BLaER1 treated with 17β-estradiol and CSF1 and Interleukin-3, amounts not matched to agents 10 nM and 100 nM (cell line): ENCODE results near the gene SPATA20.

Experiments used
- H3K27ac ChIP-seq, 11 experiments: shearing (Covaris generic); formaldehyde crosslinking; 2 replicates each; pipeline ENCODE4 v1.8.1; 2022
- H3K27me3 ChIP-seq, 11 experiments: shearing (Covaris generic); formaldehyde crosslinking; 2 replicates each; pipeline ENCODE4 v1.8.1; 2022
- H3K36me3 ChIP-seq, 11 experiments: shearing (Covaris generic); formaldehyde crosslinking; 2 replicates each; pipeline ENCODE4 v1.8.1; 2022
- H3K4me1 ChIP-seq, 10 experiments: shearing (Covaris generic); formaldehyde crosslinking; 2 replicates each; pipeline ENCODE4 v1.8.1; 2022
- H3K4me2 ChIP-seq, 11 experiments: shearing (Covaris generic); formaldehyde crosslinking; 2 replicates each; pipeline ENCODE4 v1.8.1; 2022
- H3K4me3 ChIP-seq, 10 experiments: shearing (Covaris generic); formaldehyde crosslinking; 2 replicates each; pipeline ENCODE4 v1.8.1; 2022
- H3K9ac ChIP-seq, 11 experiments: shearing (Covaris generic); formaldehyde crosslinking; 2 replicates each; pipeline ENCODE4 v1.8.1; 2022
- H3K9me3 ChIP-seq, 11 experiments: shearing (Covaris generic); formaldehyde crosslinking; replicated peaks in 1 of 11; 2 replicates each; pipeline ENCODE4 v1.8.1; 2022
- H4K20me1 ChIP-seq, 11 experiments: shearing (Covaris generic); formaldehyde crosslinking; 2 replicates each; pipeline ENCODE4 v1.8.1; 2022
- Cebpa-rat ChIP-seq, 11 experiments: shearing (Covaris generic); IDR thresholded peaks; 2 replicates each; pipeline ENCODE4 v1.8.1; 2022

The SPATA20 gene

GRCh38 chr17:50561746-50562141, 14.8 kb downstream of the SPATA20 start:
- Histone ChIP-seq H3K36me3 (no peaks in the 10 kb centered on the region), H3K4me2 (peak overlapping the region in 10 of 11 experiments; percentile 94 to 99 (median 98); a peak in 12 of 22 replicates), H4K20me1 (peaks cover 0 to 63% (median 48%) of the 10 kb centered on the region in 11 experiments; a peak in 18 of 22 replicates), H3K4me1 (peaks cover 21 to 35% (median 28%) of the 10 kb centered on the region in 10 experiments), H3K27me3 (peaks cover 94 to 100% (median 100%) of the 10 kb centered on the region in 11 experiments), H3K9me3 (peaks cover 0 to 9% (median 0%) of the 10 kb centered on the region in 11 experiments; a peak in 4 of 22 replicates), H3K27ac (no peak overlapping the region), H3K9ac (no peak overlapping the region), H3K4me3 (peak overlapping the region in 2 of 10 experiments; percentile 61 to 65; a peak in 3 of 20 replicates)
- no peak for TF ChIP-seq Cebpa-rat (IDR thresholded peaks at IDR 0.05)

- no peak for TF ChIP-seq Cebpa-rat (IDR thresholded peaks at IDR 0.05)
- H3K27ac ChIP-seq: no peak overlapping the region
- peak overlapping the region in 3 of 11 experiments; percentile 25 to 40 (median 26); a peak in 4 of 22 replicates for H3K4me2 ChIP-seq
- H3K9me3 ChIP-seq: peaks cover 0 to 9% (median 0%) of the 10 kb centered on the region in 11 experiments; a peak in 4 of 22 replicates
- peaks cover 21 to 35% (median 28%) of the 10 kb centered on the region in 10 experiments for H3K4me1 ChIP-seq
- H3K4me3 ChIP-seq: no peak overlapping the region
- peaks cover 0 to 64% (median 45%) of the 10 kb centered on the region in 11 experiments; a peak in 18 of 22 replicates for H4K20me1 ChIP-seq
- no peak overlapping the region for H3K9ac ChIP-seq
- peaks cover 89 to 100% (median 100%) of the 10 kb centered on the region in 11 experiments for H3K27me3 ChIP-seq
- no peaks in the 10 kb centered on the region for H3K36me3 ChIP-seq
Measured at GRCh38 chr17:50562242-50563091, 15.5 kb downstream of the SPATA20 start.

- Histone ChIP-seq H3K4me3 (no peak overlapping the region), H3K27me3 (peaks cover 83 to 99% (median 97%) of the 10 kb centered on the region in 11 experiments), H3K27ac (no peak overlapping the region), H3K9me3 (peaks cover 0 to 9% (median 0%) of the 10 kb centered on the region in 11 experiments; a peak in 4 of 22 replicates), H4K20me1 (peaks cover 0 to 58% (median 43%) of the 10 kb centered on the region in 11 experiments; a peak in 18 of 22 replicates), H3K9ac (no peak overlapping the region), H3K36me3 (no peaks in the 10 kb centered on the region), H3K4me1 (peaks cover 21 to 35% (median 28%) of the 10 kb centered on the region in 10 experiments), H3K4me2 (no peak overlapping the region)
- no peak for TF ChIP-seq Cebpa-rat (IDR thresholded peaks at IDR 0.05)
Measured at GRCh38 chr17:50563092-50563511, 16.1 kb downstream of the SPATA20 start.

GRCh38 chr17:50564916-50565315, 17.9 kb downstream of the SPATA20 start:
- peaks cover 65 to 84% (median 79%) of the 10 kb centered on the region in 11 experiments for H3K27me3 ChIP-seq
- peaks cover 0 to 41% (median 27%) of the 10 kb centered on the region in 11 experiments; a peak in 18 of 22 replicates for H4K20me1 ChIP-seq
- H3K4me3 ChIP-seq: no peak overlapping the region
- H3K27ac ChIP-seq: no peak overlapping the region
- peaks cover 0 to 4% (median 0%) of the 10 kb centered on the region in 11 experiments; a peak in 3 of 22 replicates for H3K9me3 ChIP-seq
- H3K4me2 ChIP-seq: no peak overlapping the region
- no peak overlapping the region for H3K9ac ChIP-seq
- TF ChIP-seq Cebpa-rat (IDR thresholded peaks at IDR 0.05): no peak
- H3K36me3 ChIP-seq: no peaks in the 10 kb centered on the region
- H3K4me1 ChIP-seq: peaks cover 10 to 21% (median 16%) of the 10 kb centered on the region in 10 experiments; a peak in 19 of 20 replicates

GRCh38 chr17:50565402-50566350, 18.7 kb downstream of the SPATA20 start:
- Histone ChIP-seq H4K20me1 (peaks cover 0 to 34% (median 23%) of the 10 kb centered on the region in 11 experiments; a peak in 18 of 22 replicates), H3K27ac (no peak overlapping the region), H3K27me3 (peaks cover 57 to 76% (median 71%) of the 10 kb centered on the region in 11 experiments), H3K4me1 (peaks cover 5 to 17% (median 12%) of the 10 kb centered on the region in 10 experiments; a peak in 18 of 20 replicates), H3K9me3 (no peaks in the 10 kb centered on the region), H3K4me2 (no peak overlapping the region), H3K36me3 (no peaks in the 10 kb centered on the region), H3K9ac (no peak overlapping the region), H3K4me3 (no peak overlapping the region)
- TF ChIP-seq Cebpa-rat (IDR thresholded peaks at IDR 0.05): no peak

- Histone ChIP-seq H3K9ac (no peak overlapping the region), H3K4me3 (no peak overlapping the region), H3K4me2 (no peak overlapping the region), H3K9me3 (no peaks in the 10 kb centered on the region), H3K27me3 (peaks cover 49 to 64% (median 59%) of the 10 kb centered on the region in 11 experiments), H4K20me1 (peaks cover 0 to 27% (median 18%) of the 10 kb centered on the region in 11 experiments; a peak in 16 of 22 replicates), H3K36me3 (no peaks in the 10 kb centered on the region), H3K27ac (no peak overlapping the region), H3K4me1 (peaks cover 0 to 11% (median 6%) of the 10 kb centered on the region in 10 experiments; a peak in 5 of 20 replicates)
- TF ChIP-seq Cebpa-rat (IDR thresholded peaks at IDR 0.05): no peak
Measured at GRCh38 chr17:50566886-50567285, 19.9 kb downstream of the SPATA20 start.

GRCh38 chr17:50568659-50569058, 21.7 kb downstream of the SPATA20 start:
- Histone ChIP-seq H3K4me2 (no peak overlapping the region), H3K36me3 (no peaks in the 10 kb centered on the region), H3K4me1 (peaks cover 0 to 8% (median 0%) of the 10 kb centered on the region in 10 experiments; a peak in 3 of 20 replicates), H3K27ac (no peak overlapping the region), H3K4me3 (no peak overlapping the region), H3K9ac (no peak overlapping the region), H3K27me3 (peaks cover 32 to 47% (median 42%) of the 10 kb centered on the region in 11 experiments), H3K9me3 (no peaks in the 10 kb centered on the region), H4K20me1 (peaks cover 0 to 11% (median 2%) of the 10 kb centered on the region in 11 experiments; a peak in 11 of 22 replicates)
- no peak for TF ChIP-seq Cebpa-rat (IDR thresholded peaks at IDR 0.05)

- no peak for TF ChIP-seq Cebpa-rat (IDR thresholded peaks at IDR 0.05)
- peaks cover 0 to 8% (median 0%) of the 10 kb centered on the region in 10 experiments; a peak in 3 of 20 replicates for H3K4me1 ChIP-seq
Measured at GRCh38 chr17:50569592-50569991, 22.6 kb downstream of the SPATA20 start.

More at GRCh38 chr17:50569592-50569991, 22.6 kb downstream of the SPATA20 start:
- Histone ChIP-seq H3K9ac (no peak overlapping the region), H3K36me3 (no peaks in the 10 kb centered on the region), H3K9me3 (no peaks in the 10 kb centered on the region), H3K27me3 (peaks cover 23 to 37% (median 32%) of the 10 kb centered on the region in 11 experiments), H4K20me1 (peaks cover 0 to 6% (median 0%) of the 10 kb centered on the region in 11 experiments; a peak in 5 of 22 replicates), H3K27ac (no peak overlapping the region), H3K4me3 (no peak overlapping the region), H3K4me2 (no peak overlapping the region)
